HepG2 (cell line): Measurements from ENCODE around the gene TPST2. TPM values are rescaled to one million over a fixed set of nuclear protein-coding genes. Genes with fewer than 3 reads are reported as not detected.

Experiments
- ATAC-seq: fragments of 200-7000 bp; cut with Tn5 transposase; 3 replicates; pipeline ENCODE4 v1.9.1; 2020; ENCODE audit warnings: mild to moderate bottlenecking, moderate library complexity
- BruUV-seq: library from RNA; stranded (reverse); fragments of 400-500 nt; replicated peaks from 2 replicates; lab custom pipeline; 2021; lab: Mats Ljungman, UMichigan
- CTCF ChIA-PET: fragments of 300-600 bp; formaldehyde crosslinking; extraction: SDS; loops from one replicate; lab custom pipeline; 2021; ENCODE audit warnings: low total read pairs, inconsistent platforms, low intra/inter-chr PET ratio; lab: Yijun Ruan, JAX
- POLR2A ChIA-PET: fragments of 350-600 bp; sonication (Branson Sonifier 250); formaldehyde crosslinking; loops from one replicate; lab custom pipeline; 2020; ENCODE audit warnings: antibody characterized with exemption, inconsistent platforms; lab: Yijun Ruan, JAX
- DNase-seq: peaks from one replicate; pipeline ENCODE4 v3.0.0-alpha.2; 2015; ENCODE audit warnings: low spot score
- FAIRE-seq: peaks from 3 replicates; lab custom pipeline; 2011; peaks lifted over from hg19 to GRCh38; lab: Jason Lieb, UNC
- H2AFZ ChIP-seq: one replicate; pipeline ENCODE4 v1.6.1; 2011; ENCODE audit warnings: low read length, inconsistent platforms
- H3K27ac ChIP-seq: fragments of 300-600 bp; 3 replicates; pipeline ENCODE4 v1.8.0; 2011; ENCODE audit warnings: mixed run types, mild to moderate bottlenecking, mixed read lengths, low read length, inconsistent platforms; ENCODE audit not compliant: insufficient read depth; ENCODE audit errors: extremely low read length
- H3K27me3 ChIP-seq, 2 experiments: fragments of 200-600 bp in 1 of 2; 2 replicates in 1 of 2; 3 replicates in 1 of 2; pipeline versions ENCODE4 v1.6.0 to v1.8.0; 2011; ENCODE audit warnings: low read length in 2 of 2, mild to moderate bottlenecking in 2 of 2, moderate library complexity in 2 of 2, inconsistent platforms in 1 of 2; ENCODE audit not compliant: insufficient read depth in 2 of 2, control insufficient read depth in 1 of 2
- H3K36me3 ChIP-seq, 2 experiments: fragments of 200-600 bp in 1 of 2; replicated peaks in 1 of 2; 2 replicates in 1 of 2; 3 replicates in 1 of 2; pipeline versions ENCODE4 v1.5.1 to v1.8.0; 2011; ENCODE audit warnings: low read length in 2 of 2, inconsistent platforms in 1 of 2; ENCODE audit not compliant: insufficient read depth in 2 of 2, control insufficient read depth in 1 of 2
- H3K4me1 ChIP-seq: 2 replicates; pipeline ENCODE4 v1.5.1; 2012; ENCODE audit warnings: low read length, inconsistent platforms; ENCODE audit not compliant: insufficient read depth
- H3K4me2 ChIP-seq: 2 replicates; pipeline ENCODE4 v1.6.0; 2011; ENCODE audit warnings: low read depth, low read length, inconsistent platforms
- H3K4me3 ChIP-seq, 3 experiments: fragments of 200-600 bp in 1 of 3; sonication (generic), shearing (Covaris generic) in 1 of 3; replicated peaks in 1 of 3; 2 replicates each; pipeline ENCODE4 v1.5.1; 2011 to 2016; ENCODE audit warnings: low read length in 3 of 3, inconsistent platforms in 2 of 3, low read depth in 2 of 3, mild to moderate bottlenecking in 2 of 3, control low read depth in 1 of 3, mixed read lengths in 1 of 3; ENCODE audit not compliant: insufficient read depth in 1 of 3
- H3K79me2 ChIP-seq: one replicate; pipeline ENCODE4 v1.6.1; 2011; ENCODE audit warnings: low read length, inconsistent platforms; ENCODE audit not compliant: insufficient read depth
- H3K9ac ChIP-seq: 2 replicates; pipeline ENCODE4 v1.6.0; 2011; ENCODE audit warnings: mild to moderate bottlenecking, low read depth, low read length, inconsistent platforms; ENCODE audit not compliant: insufficient read depth
- H3K9me3 ChIP-seq: 2 replicates; pipeline ENCODE4 v1.5.1; 2012; ENCODE audit warnings: mild to moderate bottlenecking, low read length
- H4K20me1 ChIP-seq: 2 replicates; pipeline ENCODE4 v1.6.0; 2011; ENCODE audit warnings: inconsistent platforms, mild to moderate bottlenecking, low read length, moderate library complexity; ENCODE audit not compliant: insufficient read depth
- ATM ChIP-seq: fragments of 450-650 bp; IDR thresholded peaks from 2 replicates; pipeline ENCODE4 v1.7.1; 2017; ENCODE audit warnings: mild to moderate bottlenecking, borderline replicate concordance
- CEBPB ChIP-seq: IDR thresholded peaks from 2 replicates; pipeline ENCODE4 v1.6.1; 2011; ENCODE audit warnings: low read depth, low read length, improper control_type of control experiment, borderline replicate concordance
- NAIF1 ChIP-seq: sonication (generic); formaldehyde crosslinking; IDR thresholded peaks from 2 replicates; pipeline ENCODE4 v1.5.0; 2020; ENCODE audit warnings: mild to moderate bottlenecking, missing genetic modification reagents, borderline replicate concordance
- SIN3A ChIP-seq: IDR thresholded peaks from 2 replicates; pipeline ENCODE4 v1.6.1; 2011; ENCODE audit warnings: low read depth, mild to moderate bottlenecking, control low read depth, low read length, borderline replicate concordance
- SP1 ChIP-seq, 2 experiments: fragments of 450-650 bp in 1 of 2; sonication (generic) in 1 of 2; formaldehyde crosslinking in 1 of 2; IDR thresholded peaks; 2 replicates each; pipeline versions ENCODE4 v1.4.0 to v1.6.1; 2016 to 2020; ENCODE audit warnings: missing genetic modification reagents in 1 of 2
- ZBTB49 ChIP-seq: sonication (generic); formaldehyde crosslinking; IDR thresholded peaks from 2 replicates; pipeline ENCODE4 v1.4.0; 2020; ENCODE audit warnings: missing genetic modification reagents, borderline replicate concordance
- ZNF816 ChIP-seq: sonication (generic); formaldehyde crosslinking; IDR thresholded peaks from 2 replicates; pipeline ENCODE4 v1.8.0; 2022; ENCODE audit warnings: missing genetic modification reagents, mild to moderate bottlenecking, borderline replicate concordance
- WGBS: methylation state at CpG from one replicate; pipeline ENCODE4 v1.1.6; 2017; ENCODE audit warnings: low lambda C conversion rate; 5-methylcytosine and 5-hydroxymethylcytosine counted together
- in situ Hi-C: cut with HindIII; loops from 2 replicates; pipeline ENCODE4 v1.10.0; 2017; ENCODE audit warnings: low pct_unique_long_range_greater_than_20kb; ENCODE audit not compliant: extremely low pct_ligation_motif_present
- intact Hi-C: fragments of 100-400 bp; cut with micrococcal nuclease; formaldehyde crosslinking; loops from one replicate; pipeline ENCODE4 v1.10.0; 2022; ENCODE audit not compliant: unreplicated experiment
- polyA plus RNA-seq, 8 experiments: library from polyadenylated mRNA; depleted of rRNA in 3 of 8; stranded (reverse) in 7 of 8; unstranded in 1 of 8; fragments of >200 nt; fragmentation: Illumina TruSeq in 4 of 8; extraction: Trizol in 4 of 8; gene quantifications; 2 replicates each; pipeline versions ENCODE4 v1.2.1 to v1.2.3, GENCODE V29; 2011 to 2016; ENCODE audit warnings: low read depth in 4 of 8, missing spikeins in 1 of 8, mixed read lengths in 1 of 8; ENCODE audit not compliant: insufficient read depth in 1 of 8
- total RNA-seq, 5 experiments: library from RNA; depleted of rRNA; stranded (reverse); fragments of >200 nt; fragmentation: Illumina TruSeq; extraction: Trizol; gene quantifications; 2 replicates each; pipeline ENCODE4 v1.2.3, GENCODE V29; 2016; ENCODE audit warnings: low read depth in 1 of 5

Gene TPST2
- total and polyA plus RNA-seq, 2 of the 13 experiments (the other 11 are each of a cell fraction or from before 2014, with no cell fraction given): 15.2 to 23.8 TPM

GRCh38 chr22:26545827-26546226, 44.1 kb downstream of the TPST2 start:
- no TSS peak for BruUV-seq
- POLR2A ChIA-PET: no interaction called here

More at GRCh38 chr22:26545827-26546226, 44.1 kb downstream of the TPST2 start:
- no peak for DNase-seq
- no peak overlapping the region for H3K4me2 ChIP-seq
- no peaks in the 10 kb centered on the region for H4K20me1 ChIP-seq
- H3K9ac ChIP-seq: no peak overlapping the region
- TF ChIP-seq SP1 (IDR thresholded peaks at IDR 0.05) (no peak), SP1 (CRISPR knock-in tag; IDR thresholded peaks at IDR 0.05) (no peak), SIN3A (no peak), ATM (no peak), ZBTB49 (CRISPR knock-in tag) (no peak), CEBPB (peak; percentile 31; the same call in 1 of the 2 replicates), ZNF816 (no peak), NAIF1 (CRISPR knock-in tag) (no peak)
- no peak for ATAC-seq
- in situ Hi-C loops: no loop called here
- 95% methylated on average over 5 of the region's 5 CpGs for WGBS
- H3K4me1 ChIP-seq: peaks cover 19% of the 10 kb centered on the region
- intact Hi-C loops: no loop called here
- H3K27me3 ChIP-seq: no peaks in the 10 kb centered on the region
- H3K9me3 ChIP-seq: no peaks in the 10 kb centered on the region
- H2AFZ ChIP-seq: no peak overlapping the region
- CTCF ChIA-PET: no interaction called here
- H3K79me2 ChIP-seq: no peaks in the 10 kb centered on the region
- no peak for FAIRE-seq
- H3K36me3 ChIP-seq: no peaks in the 10 kb centered on the region; a peak in 2 of 5 replicates
- H3K27ac ChIP-seq: no peak overlapping the region
- no peak overlapping the region for H3K4me3 ChIP-seq
